Activated T-helper 17 cell treated with anti-CD3 and anti-CD28 coated beads, Interleukin-2, amount 50 U/mL, for 72 hours (primary cell): ENCODE data around the gene SYK. TPM values are rescaled to one million over a fixed set of nuclear protein-coding genes. Genes with fewer than 3 reads are reported as not detected.

Experiments used
- ATAC-seq: fragments of 150-1000 bp; cut with Tn5 transposase; replicated peaks from 2 replicates; pipeline ENCODE4 v1.10.0; 2021; ENCODE audit warnings: mild to moderate bottlenecking, moderate library complexity
- H3K27ac Mint-ChIP-seq: one replicate; pipeline ENCODE4 v1.8.0; 2022; ENCODE audit warnings: mixed read lengths
- H3K27me3 Mint-ChIP-seq: one replicate; pipeline ENCODE4 v1.8.0; 2022; ENCODE audit warnings: mixed read lengths
- H3K36me3 Mint-ChIP-seq: one replicate; pipeline ENCODE4 v1.8.0; 2022; ENCODE audit warnings: low read depth, mild to moderate bottlenecking, mixed read lengths
- H3K4me1 Mint-ChIP-seq: one replicate; pipeline ENCODE4 v1.8.0; 2022; ENCODE audit warnings: mixed read lengths
- H3K4me3 Mint-ChIP-seq: one replicate; pipeline ENCODE4 v1.8.0; 2022; ENCODE audit warnings: mild to moderate bottlenecking, mixed read lengths
- H3K9me3 Mint-ChIP-seq: one replicate; pipeline ENCODE4 v1.8.0; 2022; ENCODE audit warnings: mixed read lengths
- total RNA-seq, 2 donors: library from RNA; stranded (reverse); gene quantifications; one replicate each; pipeline ENCODE4 v1.2.3, GENCODE V29; 2022

Gene SYK
- total RNA-seq, 2 donors from 2014 or later = 0.16 to 0.37 TPM

DNA sequence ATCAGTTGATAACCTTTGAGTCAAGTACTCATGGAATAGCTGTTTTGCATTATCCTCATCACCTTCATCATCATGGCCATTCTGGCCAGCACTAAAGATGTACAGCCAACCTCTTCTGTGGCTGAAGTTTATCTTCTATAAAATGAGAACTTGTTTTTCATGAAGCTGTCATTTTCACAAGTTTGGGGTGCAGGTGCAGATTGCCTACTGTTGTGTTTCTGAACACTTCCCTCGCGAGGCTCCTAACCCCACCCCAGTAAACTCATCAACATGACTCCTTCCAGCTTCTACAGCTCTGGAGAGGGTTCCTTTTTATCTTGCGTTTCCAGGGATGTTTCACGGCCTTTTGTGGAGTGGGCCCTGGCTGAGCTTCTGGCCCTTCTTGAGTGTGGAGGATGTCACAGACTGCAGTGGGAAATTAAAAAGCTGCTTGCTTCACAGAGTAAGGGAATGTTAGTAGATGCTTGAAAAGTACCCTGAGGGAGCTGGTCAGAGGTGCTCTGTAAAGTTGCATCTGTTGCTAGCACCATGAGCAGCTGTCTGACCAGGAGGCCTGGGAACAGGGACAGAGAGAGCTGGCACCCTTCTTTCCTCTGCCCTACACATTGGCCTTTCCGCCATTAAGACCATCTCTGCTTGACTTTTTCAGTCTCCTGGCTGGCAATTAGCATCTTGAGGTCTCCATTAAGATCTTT lies 24.9 kb downstream of the SYK start:
- H3K9me3 Mint-ChIP-seq = no peaks in the 10 kb centered on the region
- no peak for ATAC-seq
- H3K27ac Mint-ChIP-seq = no peak overlapping the region
- H3K36me3 Mint-ChIP-seq = no peaks in the 10 kb centered on the region
- H3K4me3 Mint-ChIP-seq = no peak overlapping the region
- H3K27me3 Mint-ChIP-seq = peaks cover 36% of the 10 kb centered on the region
- no peaks in the 10 kb centered on the region for H3K4me1 Mint-ChIP-seq

DNA sequence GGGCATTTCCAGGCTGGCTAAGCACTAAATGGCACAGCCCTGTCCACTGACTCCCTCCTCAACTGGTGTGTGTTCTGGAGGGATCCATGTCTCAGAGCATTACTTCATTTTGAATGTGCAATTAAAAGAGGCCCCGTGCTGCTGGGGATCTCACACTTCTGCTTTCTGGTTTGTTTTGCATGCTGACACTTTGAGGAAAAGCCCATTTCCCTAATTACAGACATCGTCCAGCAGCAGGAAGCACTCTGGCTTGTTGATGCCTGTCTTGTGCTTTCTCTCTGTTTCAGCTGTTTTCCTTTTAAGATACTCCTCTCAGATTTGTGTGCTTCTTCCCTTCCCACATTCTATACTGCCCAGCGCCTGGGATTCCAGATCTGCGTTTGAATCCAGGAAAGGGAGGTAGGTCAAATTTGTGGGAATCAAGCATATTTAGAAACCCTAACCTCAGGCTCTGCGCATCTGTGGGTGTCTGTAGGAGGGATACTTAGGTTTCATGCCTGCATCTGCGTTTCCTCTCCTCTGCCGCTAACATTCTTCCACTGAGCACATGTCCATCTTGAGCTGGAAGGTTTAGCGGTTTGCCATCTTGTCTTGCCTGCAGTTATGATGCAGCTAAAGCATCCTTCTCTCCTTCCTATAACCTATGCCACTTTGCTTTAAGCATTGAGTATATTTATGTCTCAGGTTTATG lies 25.7 kb downstream of the SYK start:
- no peaks in the 10 kb centered on the region for H3K9me3 Mint-ChIP-seq
- H3K27me3 Mint-ChIP-seq = peaks cover 40% of the 10 kb centered on the region
- no peak overlapping the region for H3K4me3 Mint-ChIP-seq
- no peak for ATAC-seq
- no peaks in the 10 kb centered on the region for H3K36me3 Mint-ChIP-seq
- H3K4me1 Mint-ChIP-seq = no peaks in the 10 kb centered on the region
- H3K27ac Mint-ChIP-seq = no peak overlapping the region

- H3K27me3 Mint-ChIP-seq = peaks cover 32% of the 10 kb centered on the region
- H3K36me3 Mint-ChIP-seq = no peaks in the 10 kb centered on the region
Measured at GRCh38 chr9:90830051-90830450, 28.4 kb downstream of the SYK start.

GRCh38 chr9:90830977-90831376 lies 29.4 kb downstream of the SYK start:
- H3K4me1 Mint-ChIP-seq = no peaks in the 10 kb centered on the region
- no peak for ATAC-seq
- peaks cover 32% of the 10 kb centered on the region for H3K27me3 Mint-ChIP-seq
- H3K9me3 Mint-ChIP-seq = no peaks in the 10 kb centered on the region
- H3K36me3 Mint-ChIP-seq = no peaks in the 10 kb centered on the region
- H3K27ac Mint-ChIP-seq = no peak overlapping the region
- no peak overlapping the region for H3K4me3 Mint-ChIP-seq

More at GRCh38 chr9:90830051-90830450, 28.4 kb downstream of the SYK start:
- Mint-ChIP-seq H3K27ac (no peak overlapping the region), H3K9me3 (no peaks in the 10 kb centered on the region), H3K4me3 (no peak overlapping the region), H3K4me1 (no peaks in the 10 kb centered on the region)
- ATAC-seq = no peak

DNA sequence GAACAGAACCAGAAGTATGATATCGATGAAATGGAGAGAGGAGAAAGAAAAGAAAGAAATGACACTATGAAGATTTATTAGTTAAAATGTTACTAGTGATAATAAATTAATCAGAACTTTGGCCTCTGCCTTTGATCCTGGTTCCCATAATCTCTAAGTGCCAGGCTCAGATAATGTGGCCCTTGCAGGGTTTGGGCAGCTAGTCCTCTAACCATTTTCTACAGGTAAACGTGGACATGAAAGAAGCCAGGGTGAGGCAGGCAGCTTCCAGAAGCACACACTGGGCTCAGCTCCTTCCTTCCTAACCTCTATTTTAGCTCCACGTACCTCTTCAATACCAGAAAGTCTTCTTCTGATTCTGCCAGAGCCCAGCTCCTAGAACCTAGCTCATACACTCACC lies 30.6 kb downstream of the SYK start:
- H3K4me3 Mint-ChIP-seq = no peak overlapping the region
- no peak for ATAC-seq
- H3K4me1 Mint-ChIP-seq = no peaks in the 10 kb centered on the region
- H3K27ac Mint-ChIP-seq = no peak overlapping the region
- no peaks in the 10 kb centered on the region for H3K36me3 Mint-ChIP-seq
- no peaks in the 10 kb centered on the region for H3K9me3 Mint-ChIP-seq
- peaks cover 31% of the 10 kb centered on the region for H3K27me3 Mint-ChIP-seq

- Mint-ChIP-seq H3K36me3 (no peaks in the 10 kb centered on the region), H3K9me3 (no peaks in the 10 kb centered on the region), H3K27me3 (peaks cover 20% of the 10 kb centered on the region), H3K27ac (no peak overlapping the region), H3K4me3 (no peak overlapping the region), H3K4me1 (no peaks in the 10 kb centered on the region)
- no peak for ATAC-seq
Measured at GRCh38 chr9:90834828-90835595, 33.4 kb downstream of the SYK start.

- no peak overlapping the region for H3K4me3 Mint-ChIP-seq
- H3K9me3 Mint-ChIP-seq = no peaks in the 10 kb centered on the region
- H3K4me1 Mint-ChIP-seq = no peaks in the 10 kb centered on the region
- no peak for ATAC-seq
- H3K27ac Mint-ChIP-seq = no peak overlapping the region
- H3K27me3 Mint-ChIP-seq = peaks cover 11% of the 10 kb centered on the region
- H3K36me3 Mint-ChIP-seq = no peaks in the 10 kb centered on the region
Measured at GRCh38 chr9:90836411-90837080, 34.9 kb downstream of the SYK start.

GRCh38 chr9:90838098-90838497 lies 36.5 kb downstream of the SYK start:
- Mint-ChIP-seq H3K36me3 (no peaks in the 10 kb centered on the region), H3K9me3 (no peaks in the 10 kb centered on the region), H3K27ac (no peak overlapping the region), H3K27me3 (peaks cover 4% of the 10 kb centered on the region), H3K4me1 (no peaks in the 10 kb centered on the region), H3K4me3 (no peak overlapping the region)
- no peak for ATAC-seq

DNA sequence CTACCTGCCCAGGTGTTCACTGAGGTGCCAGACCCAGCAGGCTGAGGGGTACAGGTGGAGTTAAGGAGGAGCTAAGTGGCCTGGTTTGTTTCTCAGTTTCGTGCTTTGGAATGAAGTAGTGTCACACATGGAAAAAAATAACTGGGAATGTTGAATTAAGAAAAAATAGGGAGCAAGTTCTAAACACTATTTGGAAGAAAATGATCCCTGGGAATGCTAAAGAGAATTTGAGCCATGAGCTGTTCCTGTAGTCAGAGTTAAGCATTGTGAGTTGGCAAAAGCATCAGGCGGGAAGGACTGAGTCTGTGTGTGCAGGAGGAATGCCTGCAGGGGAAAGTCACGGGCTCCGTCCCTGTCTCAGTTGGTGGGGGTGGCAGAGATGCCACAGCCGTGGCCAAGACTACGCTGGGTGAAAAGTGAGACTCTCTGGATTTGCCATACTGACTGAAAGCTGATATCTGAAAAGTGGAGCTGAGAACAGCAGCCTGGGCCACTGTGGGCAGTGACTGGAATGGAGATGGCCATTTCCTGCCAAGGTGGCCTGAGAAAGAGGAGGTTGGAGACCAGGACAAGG lies 37.0 kb downstream of the SYK start:
- H3K9me3 Mint-ChIP-seq = no peaks in the 10 kb centered on the region
- no peak overlapping the region for H3K27ac Mint-ChIP-seq
- no peak for ATAC-seq
- peaks cover 4% of the 10 kb centered on the region for H3K27me3 Mint-ChIP-seq
- H3K4me1 Mint-ChIP-seq = no peaks in the 10 kb centered on the region
- H3K4me3 Mint-ChIP-seq = no peak overlapping the region
- no peaks in the 10 kb centered on the region for H3K36me3 Mint-ChIP-seq

- Mint-ChIP-seq H3K27ac (no peak overlapping the region), H3K27me3 (peaks cover 4% of the 10 kb centered on the region), H3K4me1 (no peaks in the 10 kb centered on the region), H3K36me3 (no peaks in the 10 kb centered on the region), H3K9me3 (no peaks in the 10 kb centered on the region), H3K4me3 (no peak overlapping the region)
- no peak for ATAC-seq
Measured at GRCh38 chr9:90839183-90839728, 37.6 kb downstream of the SYK start.

DNA sequence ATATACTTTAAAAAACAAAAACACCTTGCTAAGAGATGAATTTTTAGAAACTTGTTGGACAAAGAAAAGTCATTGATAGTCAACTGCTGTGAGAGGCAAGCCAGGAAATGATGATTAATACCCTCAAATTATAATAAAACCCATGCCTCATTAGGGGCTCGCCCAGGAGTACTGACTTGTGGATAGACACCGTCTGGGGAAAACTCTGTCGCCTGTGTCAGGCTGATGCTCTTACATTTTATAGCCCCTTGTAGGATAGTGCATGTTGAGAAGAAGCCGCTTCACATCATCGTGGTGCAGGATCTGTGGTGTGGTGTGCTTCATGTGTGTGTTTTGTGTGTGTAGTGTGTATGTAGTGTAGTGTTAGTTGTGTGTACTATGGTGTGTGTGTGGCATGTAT lies 39.1 kb downstream of the SYK start:
- Mint-ChIP-seq H3K4me3 (no peak overlapping the region), H3K27me3 (no peaks in the 10 kb centered on the region), H3K4me1 (no peaks in the 10 kb centered on the region), H3K9me3 (no peaks in the 10 kb centered on the region), H3K27ac (no peak overlapping the region), H3K36me3 (no peaks in the 10 kb centered on the region)
- ATAC-seq = no peak

DNA sequence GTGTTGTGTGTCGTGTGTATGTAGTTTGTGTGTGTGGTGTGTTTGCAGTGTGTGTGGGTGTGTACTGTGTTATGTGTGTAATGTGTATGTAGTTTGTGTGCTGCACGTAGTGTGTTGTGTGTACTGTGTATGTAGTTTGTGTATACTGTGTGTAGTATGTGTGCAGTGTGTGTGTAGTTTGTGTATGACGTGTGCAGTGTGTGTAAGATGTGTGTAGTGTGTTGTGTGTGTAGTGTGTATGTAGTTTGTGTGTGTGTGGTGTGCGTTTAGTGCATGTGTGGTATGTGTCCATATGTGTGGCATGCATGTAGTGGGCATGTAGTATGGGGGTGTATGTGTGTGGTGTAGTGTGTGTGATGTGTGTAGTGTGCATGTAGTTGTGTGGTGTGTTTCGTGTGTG lies 39.6 kb downstream of the SYK start:
- no peaks in the 10 kb centered on the region for H3K36me3 Mint-ChIP-seq
- no peaks in the 10 kb centered on the region for H3K9me3 Mint-ChIP-seq
- H3K27ac Mint-ChIP-seq = no peak overlapping the region
- ATAC-seq = no peak
- H3K4me1 Mint-ChIP-seq = no peaks in the 10 kb centered on the region
- no peaks in the 10 kb centered on the region for H3K27me3 Mint-ChIP-seq
- H3K4me3 Mint-ChIP-seq = no peak overlapping the region

DNA sequence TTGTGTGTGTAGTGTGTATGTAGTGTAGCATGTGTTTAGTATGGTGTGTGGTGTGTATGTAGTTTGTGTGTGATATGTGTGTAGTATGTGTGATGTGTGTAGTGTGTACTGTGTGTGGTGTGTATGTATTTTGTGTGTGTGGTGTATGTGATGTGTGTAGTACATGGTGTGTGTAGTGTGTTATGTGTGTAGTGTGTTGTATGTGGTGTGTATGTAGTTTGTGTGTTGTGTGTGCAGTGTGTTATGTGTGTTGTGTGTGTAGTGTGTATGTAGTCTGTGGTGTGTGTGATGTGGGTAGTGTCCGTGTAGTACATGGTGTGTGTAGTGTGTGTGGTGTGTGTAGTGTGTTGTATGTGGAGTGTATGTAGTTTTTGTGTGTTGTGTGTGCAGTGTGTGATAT lies 40.0 kb downstream of the SYK start:
- H3K4me3 Mint-ChIP-seq = no peak overlapping the region
- H3K36me3 Mint-ChIP-seq = no peaks in the 10 kb centered on the region
- no peaks in the 10 kb centered on the region for H3K9me3 Mint-ChIP-seq
- H3K4me1 Mint-ChIP-seq = no peaks in the 10 kb centered on the region
- no peak overlapping the region for H3K27ac Mint-ChIP-seq
- ATAC-seq = no peak
- H3K27me3 Mint-ChIP-seq = no peaks in the 10 kb centered on the region

GRCh38 chr9:90842176-90842777 lies 40.7 kb downstream of the SYK start:
- Mint-ChIP-seq H3K4me1 (no peaks in the 10 kb centered on the region), H3K27ac (no peak overlapping the region), H3K4me3 (no peak overlapping the region), H3K36me3 (no peaks in the 10 kb centered on the region), H3K27me3 (no peaks in the 10 kb centered on the region), H3K9me3 (no peaks in the 10 kb centered on the region)
- no peak for ATAC-seq
